ENCODE measurements around the gene DSC2. TPM values are rescaled to one million over a fixed set of nuclear protein-coding genes. Genes with fewer than 3 reads are reported as not detected.
"Not testable (repeated sequence)": the region's sequence is repeated elsewhere in the genome, so short reads cannot be mapped to it uniquely, and the experiment has no call there.

Gene DSC2
- total RNA-seq, 1 experiment from 2014 or later = 1.6 TPM

DNA sequence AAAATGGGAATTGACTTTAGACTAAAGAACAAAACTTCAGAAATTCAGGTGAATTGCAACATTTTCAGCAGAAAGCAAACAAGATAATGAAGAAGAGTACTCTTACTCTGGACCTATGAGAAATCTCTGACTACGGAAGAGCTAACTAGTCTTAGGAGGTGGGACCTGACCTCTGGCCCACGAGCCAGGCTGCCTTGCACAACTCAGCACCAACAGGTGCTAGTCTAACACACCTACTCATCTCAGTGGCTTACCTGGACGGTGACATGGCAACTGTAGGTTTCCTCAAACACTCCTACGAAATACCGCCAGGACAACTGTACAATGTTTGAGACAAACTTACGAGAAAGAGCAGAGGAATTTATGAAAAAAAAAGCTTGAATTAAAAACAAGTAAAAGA is 56.6 kb downstream of the DSC2 start:
- Histone ChIP-seq H3K36me3 (no peaks in the 10 kb centered on the region; the same call in 1 of the 2 replicates), H3K27me3 (replicated peaks) (no peaks in the 10 kb centered on the region), H3K27ac (no peak overlapping the region), H3K4me3 (no peak overlapping the region), H3K9me3 (replicated peaks) (no peaks in the 10 kb centered on the region; the same call in 1 of the 2 replicates), H3K4me1 (replicated peaks) (no peaks in the 10 kb centered on the region)
- DNase-seq (ENCODE audit: low read depth in 1 of 2, low spot score in 2 of 2) = no peak

GRCh38 chr18:31044926-31045325 is 57.3 kb downstream of the DSC2 start:
- no peak overlapping the region for H3K27ac ChIP-seq
- DNase-seq (ENCODE audit: low read depth in 1 of 2, low spot score in 2 of 2) = no peak
- H3K27me3 ChIP-seq (replicated peaks) = no peaks in the 10 kb centered on the region
- no peaks in the 10 kb centered on the region; the same call in 1 of the 2 replicates for H3K36me3 ChIP-seq
- no peaks in the 10 kb centered on the region; the same call in 1 of the 2 replicates for H3K9me3 ChIP-seq (replicated peaks)
- no peak overlapping the region for H3K4me3 ChIP-seq
- H3K4me1 ChIP-seq (replicated peaks) = no peaks in the 10 kb centered on the region

- Histone ChIP-seq H3K4me1 (replicated peaks) (no peaks in the 10 kb centered on the region), H3K27me3 (replicated peaks) (no peaks in the 10 kb centered on the region), H3K27ac (no peak overlapping the region), H3K4me3 (no peak overlapping the region), H3K36me3 (no peaks in the 10 kb centered on the region; the same call in 1 of the 2 replicates), H3K9me3 (replicated peaks) (no peaks in the 10 kb centered on the region; the same call in 1 of the 2 replicates)
- no peak for DNase-seq (ENCODE audit: low read depth in 1 of 2, low spot score in 2 of 2)
Measured at GRCh38 chr18:31043709-31044108, 58.5 kb downstream of the DSC2 start.

DNA sequence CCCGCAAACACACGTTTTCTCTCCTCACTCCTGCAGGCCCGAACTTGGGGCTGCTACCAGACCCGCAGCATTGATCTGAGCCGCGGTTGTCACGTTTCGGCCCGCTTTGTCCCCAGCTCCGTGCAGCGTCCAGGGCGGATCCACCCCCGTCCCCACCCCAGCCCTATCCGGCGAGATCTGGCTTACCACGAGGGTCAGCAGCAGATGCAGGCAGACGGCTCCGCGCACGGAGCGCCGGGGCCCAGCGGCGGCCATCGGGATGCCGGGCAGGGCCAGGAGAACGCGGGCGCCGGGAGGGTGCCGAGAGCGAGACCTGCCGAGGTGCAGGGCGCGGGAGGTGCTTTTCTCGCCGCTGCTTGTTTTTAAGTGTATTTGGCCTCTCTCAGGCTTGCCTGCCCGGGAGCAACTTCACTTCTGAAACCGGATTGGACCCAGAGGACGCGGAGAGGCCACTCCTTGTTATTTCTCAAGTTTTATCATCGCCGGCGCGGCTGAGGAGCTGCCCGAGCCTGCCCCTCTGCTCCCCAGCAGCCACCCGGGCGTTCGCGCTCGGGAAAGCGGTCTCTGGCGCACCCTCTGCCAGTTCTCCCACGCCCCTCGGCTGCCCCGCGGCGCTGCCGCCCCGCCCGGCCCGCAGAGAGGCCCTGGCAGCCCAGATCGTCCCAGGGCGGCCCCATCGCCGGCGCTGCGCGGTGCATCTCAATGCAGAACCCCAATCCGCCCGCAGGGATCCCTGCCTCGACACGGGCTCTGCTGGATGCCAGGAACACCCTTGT is 59.6 kb downstream of the DSC2 start, which contains the start of gene DSC3:
DSC3 (minus strand) TSS at position 337 of the 776 bp plus-strand sequence; CDS start at position 255, 82 bp downstream.
- H3K4me1 ChIP-seq (replicated peaks) = peaks cover under 1% of the 10 kb centered on the region; the same call in 1 of the 2 replicates
- H3K27ac ChIP-seq = peak within 1 kb of the TSS; percentile 68
- peak within 1 kb of the TSS; percentile 50 for H3K4me3 ChIP-seq
- H3K9me3 ChIP-seq (replicated peaks) = no peaks in the 10 kb centered on the region; the same call in 1 of the 2 replicates
- peak; percentile 51 to 53 for DNase-seq (ENCODE audit: low read depth in 1 of 2, low spot score in 2 of 2)
- H3K27me3 ChIP-seq (replicated peaks) = no peaks in the 10 kb centered on the region
- no peaks in the 10 kb centered on the region; the same call in 1 of the 2 replicates for H3K36me3 ChIP-seq

GRCh38 chr18:31042084-31042405 is 60.2 kb downstream of the DSC2 start:
- Histone ChIP-seq H3K27me3 (replicated peaks) (no peaks in the 10 kb centered on the region), H3K4me3 (peak overlapping the region; percentile 50), H3K36me3 (no peaks in the 10 kb centered on the region; the same call in 1 of the 2 replicates), H3K4me1 (replicated peaks) (peaks cover 6% of the 10 kb centered on the region; the same call in 1 of the 2 replicates), H3K27ac (peak overlapping the region; percentile 68), H3K9me3 (replicated peaks) (no peaks in the 10 kb centered on the region; the same call in 1 of the 2 replicates)
- no peak for DNase-seq (ENCODE audit: low read depth in 1 of 2, low spot score in 2 of 2)

- peak overlapping the region; percentile 50 for H3K4me3 ChIP-seq
- H3K27me3 ChIP-seq (replicated peaks) = no peaks in the 10 kb centered on the region
- no peaks in the 10 kb centered on the region; the same call in 1 of the 2 replicates for H3K36me3 ChIP-seq
- H3K9me3 ChIP-seq (replicated peaks) = no peaks in the 10 kb centered on the region; the same call in 1 of the 2 replicates
- H3K27ac ChIP-seq = no peak overlapping the region
- DNase-seq (ENCODE audit: low read depth in 1 of 2, low spot score in 2 of 2) = no peak
- peaks cover 6% of the 10 kb centered on the region; the same call in 1 of the 2 replicates for H3K4me1 ChIP-seq (replicated peaks)
Measured at GRCh38 chr18:31041271-31042083, 60.7 kb downstream of the DSC2 start.

GRCh38 chr18:31040686-31041270 is 61.4 kb downstream of the DSC2 start:
- Histone ChIP-seq H3K36me3 (no peaks in the 10 kb centered on the region; the same call in 1 of the 2 replicates), H3K27ac (no peak overlapping the region)
- DNase-seq (ENCODE audit: low read depth in 1 of 2, low spot score in 2 of 2) = no peak

DNA sequence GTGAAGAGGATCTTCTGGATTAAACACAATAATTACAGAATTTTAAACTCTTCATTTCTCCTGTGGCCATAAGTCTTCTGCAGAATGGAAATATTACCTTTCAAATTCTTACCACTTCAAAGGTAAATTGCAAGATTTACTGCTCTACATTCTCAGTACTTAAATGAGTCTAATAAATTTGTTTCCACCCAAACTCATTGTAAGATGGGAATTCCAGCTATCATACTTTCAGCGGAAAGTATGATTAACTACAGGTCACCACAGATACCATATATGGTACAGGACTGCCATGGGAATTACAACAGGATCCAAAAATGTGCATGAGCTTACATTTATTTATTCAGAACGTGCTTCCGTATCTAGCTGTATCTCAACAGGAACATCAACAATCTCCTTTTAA is 62.8 kb downstream of the DSC2 start:
- no peaks in the 10 kb centered on the region; the same call in 1 of the 2 replicates for H3K36me3 ChIP-seq
- no peak overlapping the region for H3K4me3 ChIP-seq
- peak in 1 of 2 experiments; percentile 29 for DNase-seq (ENCODE audit: low read depth in 1 of 2, low spot score in 2 of 2)
- peak overlapping the region; percentile 8; the same call in 1 of the 2 replicates for H3K27ac ChIP-seq
- H3K4me1 ChIP-seq (replicated peaks) = peaks cover 6% of the 10 kb centered on the region; the same call in 1 of the 2 replicates
- no peaks in the 10 kb centered on the region for H3K27me3 ChIP-seq (replicated peaks)
- no peaks in the 10 kb centered on the region; the same call in 1 of the 2 replicates for H3K9me3 ChIP-seq (replicated peaks)

More at GRCh38 chr18:31040686-31041270, 61.4 kb downstream of the DSC2 start:
- H3K4me1 ChIP-seq (replicated peaks) = peaks cover 6% of the 10 kb centered on the region; the same call in 1 of the 2 replicates
- no peaks in the 10 kb centered on the region; the same call in 1 of the 2 replicates for H3K9me3 ChIP-seq (replicated peaks)
- no peak overlapping the region for H3K4me3 ChIP-seq
- H3K27me3 ChIP-seq (replicated peaks) = no peaks in the 10 kb centered on the region

DNA sequence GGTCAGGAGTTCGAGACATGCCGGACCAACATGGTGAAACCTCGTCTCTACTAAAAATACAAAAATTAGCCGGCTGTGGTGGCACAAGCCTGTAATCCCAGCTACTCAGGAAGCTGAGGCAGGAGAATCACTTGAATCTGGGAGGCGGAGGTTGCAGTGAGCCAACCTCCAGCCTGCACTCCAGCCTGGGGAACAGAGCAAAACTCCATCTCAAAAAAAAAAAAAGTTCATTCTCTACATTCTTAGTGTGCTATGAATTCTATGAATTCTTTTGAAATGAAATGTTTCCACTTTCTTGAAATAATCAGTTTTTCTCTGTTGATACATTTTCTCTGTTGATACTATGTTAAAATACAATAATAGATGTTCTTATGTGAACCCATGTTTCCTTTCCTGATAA is 64.5 kb downstream of the DSC2 start:
- H3K36me3 ChIP-seq; H3K4me1 ChIP-seq (replicated peaks); H3K9me3 ChIP-seq (replicated peaks); H3K27me3 ChIP-seq (replicated peaks); H3K4me3 ChIP-seq: not testable (repeated sequence)
- peak overlapping the region; percentile 50 for H3K27ac ChIP-seq
- peak in 1 of 2 experiments; percentile 32 for DNase-seq (ENCODE audit: low read depth in 1 of 2, low spot score in 2 of 2)

- H3K27me3 ChIP-seq (replicated peaks) = no peaks in the 10 kb centered on the region
- H3K4me3 ChIP-seq = no peak overlapping the region
- H3K36me3 ChIP-seq = no peaks in the 10 kb centered on the region
- DNase-seq (ENCODE audit: low read depth in 1 of 2, low spot score in 2 of 2) = no peak
- peaks cover 6% of the 10 kb centered on the region; the same call in 1 of the 2 replicates for H3K4me1 ChIP-seq (replicated peaks)
- no peaks in the 10 kb centered on the region for H3K9me3 ChIP-seq (replicated peaks)
- H3K27ac ChIP-seq = no peak overlapping the region
Measured at GRCh38 chr18:31034541-31034940, 67.7 kb downstream of the DSC2 start.

DNA sequence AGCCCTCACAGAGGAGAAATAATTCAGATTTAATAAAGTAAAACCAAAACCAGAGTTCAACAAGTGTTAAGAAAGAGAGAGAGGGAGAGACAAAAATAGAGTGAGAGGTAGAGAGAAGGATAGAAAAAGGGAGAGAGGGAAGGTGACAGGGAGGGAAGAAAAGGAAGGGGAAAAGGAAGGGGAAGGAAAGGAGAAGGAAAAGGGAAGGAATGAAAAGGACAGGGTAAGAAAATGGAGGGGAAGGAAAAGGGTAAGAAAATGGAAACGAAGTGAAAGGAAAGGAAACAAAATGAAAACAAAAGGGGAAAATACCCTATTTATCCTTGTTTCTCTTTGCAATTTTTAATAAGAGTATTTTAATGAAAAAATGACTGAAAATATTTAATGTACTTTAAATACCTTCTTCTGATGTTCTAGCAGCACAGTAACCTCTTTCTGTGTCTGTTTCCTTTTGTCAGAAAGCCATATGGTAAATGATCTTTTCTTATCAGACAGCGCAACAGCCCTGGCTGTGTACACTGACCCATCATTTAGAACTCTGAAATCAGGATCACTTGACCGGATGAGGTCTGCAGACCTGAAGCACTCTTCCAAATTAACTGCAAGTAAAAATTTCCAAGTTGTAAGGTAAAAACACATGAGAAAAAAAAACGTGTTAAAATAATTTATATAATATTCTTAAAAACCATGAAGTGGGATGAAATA is 71.5 kb downstream of the DSC2 start:
- Histone ChIP-seq H3K9me3 (replicated peaks) (no peaks in the 10 kb centered on the region), H3K4me1 (replicated peaks) (no peaks in the 10 kb centered on the region), H3K27ac (no peak overlapping the region), H3K36me3 (no peaks in the 10 kb centered on the region), H3K27me3 (replicated peaks) (no peaks in the 10 kb centered on the region), H3K4me3 (no peak overlapping the region)
- no peak for DNase-seq (ENCODE audit: low read depth in 1 of 2, low spot score in 2 of 2)

- Histone ChIP-seq H3K9me3 (replicated peaks) (no peaks in the 10 kb centered on the region), H3K27me3 (replicated peaks) (no peaks in the 10 kb centered on the region), H3K4me3 (no peak overlapping the region), H3K27ac (no peak overlapping the region), H3K36me3 (peaks cover 4% of the 10 kb centered on the region; the same call in 1 of the 2 replicates), H3K4me1 (replicated peaks) (peaks cover 3% of the 10 kb centered on the region; the same call in 1 of the 2 replicates)
- no peak for DNase-seq (ENCODE audit: low read depth in 1 of 2, low spot score in 2 of 2)
Measured at GRCh38 chr18:31015715-31016434, 86.3 kb downstream of the DSC2 start.
